Stimulated activated CD8-positive, alpha-beta memory T cell treated with anti-CD3 and anti-CD28 coated beads, Interleukin-12 subunit alpha, Interleukin-12 subunit beta, amount 100 ng/mL, for 4 hours (primary cell): ENCODE measurements around the gene NBPF3.

ENCODE experiments used
- DNase-seq: peaks from one replicate; pipeline ENCODE4 v3.0.0-alpha.2; 2020; ENCODE audit warnings: low read depth

The NBPF3 gene

DNA sequence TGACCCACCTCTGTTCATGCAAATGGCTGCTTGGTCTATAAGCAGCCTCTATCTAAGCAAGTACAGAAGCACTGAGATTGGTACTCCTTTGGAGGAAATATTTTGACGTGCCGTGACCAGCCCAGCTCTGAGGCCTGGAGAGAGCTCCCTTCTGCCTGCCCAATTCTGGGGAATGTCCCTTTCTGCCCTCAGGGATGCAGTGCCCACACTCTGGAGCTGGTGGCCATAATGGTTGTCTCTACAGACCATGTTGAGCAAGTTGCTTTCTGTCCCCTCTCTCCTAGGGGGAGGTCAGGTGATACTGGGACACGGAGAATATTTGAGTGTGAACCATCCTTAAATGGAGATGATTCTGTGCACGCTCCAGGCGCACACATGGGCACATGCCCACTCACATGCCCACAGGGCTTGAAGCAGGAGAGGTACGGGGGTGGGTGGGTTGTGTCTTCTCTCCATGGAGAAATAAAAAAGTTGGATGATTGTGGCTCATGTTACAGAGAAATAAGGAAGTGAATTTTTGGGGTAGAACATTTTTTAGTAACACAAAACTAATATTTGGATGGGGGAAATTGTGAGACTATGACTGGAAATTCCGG lies 55.4 kb downstream of the NBPF3 start:
- DNase-seq = no peak

DNA sequence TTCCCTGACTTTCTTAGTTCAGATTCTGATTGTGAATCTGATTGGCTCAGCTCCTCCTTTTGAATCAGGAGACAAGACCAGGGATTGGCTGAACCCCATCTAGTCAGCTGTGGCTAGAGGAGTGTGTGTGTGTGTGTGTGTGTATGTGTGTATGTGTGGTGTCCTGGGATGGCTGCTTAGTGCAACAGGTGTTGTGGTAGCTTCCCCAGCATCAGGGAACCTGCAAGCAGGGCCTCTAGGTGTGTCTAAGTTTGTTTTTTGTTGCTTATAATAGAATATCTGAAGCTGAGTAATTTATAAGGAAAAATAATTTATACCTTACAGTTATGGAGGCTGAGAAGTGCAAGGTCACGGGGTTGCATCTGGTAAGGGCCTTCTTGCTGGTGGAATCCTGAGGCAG lies 56.1 kb downstream of the NBPF3 start:
- DNase-seq = no peak

DNA sequence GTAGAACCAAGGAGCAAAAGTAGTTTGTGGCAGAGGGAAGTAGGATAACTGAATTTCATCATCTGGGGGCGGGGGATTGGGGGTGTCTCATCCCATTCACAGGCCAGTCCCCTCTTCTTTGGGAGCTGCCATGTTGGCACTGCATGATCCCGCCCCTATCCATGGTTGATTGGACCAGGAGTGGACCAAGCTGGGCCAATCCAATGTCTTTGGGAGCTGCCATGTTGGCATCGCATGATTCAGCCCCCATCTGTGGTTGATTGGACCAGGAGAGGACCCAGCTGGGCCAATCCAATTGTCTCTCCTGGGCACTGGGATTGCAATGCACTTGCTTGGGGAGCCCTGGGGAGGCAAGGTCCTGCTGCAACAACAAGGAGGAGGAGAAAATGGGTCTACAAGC lies 56.9 kb downstream of the NBPF3 start:
- DNase-seq = no peak

DNA sequence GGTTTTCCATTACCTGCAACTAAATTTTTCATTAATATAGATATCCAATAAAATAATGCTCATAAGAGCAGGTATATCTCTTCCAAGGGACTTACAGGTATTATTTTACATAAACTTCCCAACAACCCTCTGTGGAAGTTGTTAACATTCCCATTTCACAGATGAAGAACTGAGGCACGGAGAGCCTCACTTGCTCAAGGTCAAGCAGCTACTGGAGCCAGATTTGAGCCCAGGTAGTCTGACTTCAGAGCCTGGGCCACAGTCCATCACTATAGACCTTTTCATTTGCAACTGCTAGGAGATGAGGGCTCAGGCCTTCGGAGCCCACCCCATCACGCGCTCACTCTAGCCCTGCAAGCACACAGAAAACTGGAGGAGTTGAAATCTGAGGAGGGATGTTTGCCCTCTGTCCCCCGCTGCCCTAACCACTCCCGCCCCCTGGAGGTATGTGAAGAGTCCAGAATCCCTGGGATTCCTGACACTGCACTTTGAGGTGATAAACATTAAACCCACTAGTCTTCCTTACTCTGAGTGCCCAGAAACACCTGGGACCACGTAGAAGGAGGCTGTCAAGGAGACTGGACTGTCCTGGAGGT lies 57.6 kb downstream of the NBPF3 start:
- no peak for DNase-seq

DNA sequence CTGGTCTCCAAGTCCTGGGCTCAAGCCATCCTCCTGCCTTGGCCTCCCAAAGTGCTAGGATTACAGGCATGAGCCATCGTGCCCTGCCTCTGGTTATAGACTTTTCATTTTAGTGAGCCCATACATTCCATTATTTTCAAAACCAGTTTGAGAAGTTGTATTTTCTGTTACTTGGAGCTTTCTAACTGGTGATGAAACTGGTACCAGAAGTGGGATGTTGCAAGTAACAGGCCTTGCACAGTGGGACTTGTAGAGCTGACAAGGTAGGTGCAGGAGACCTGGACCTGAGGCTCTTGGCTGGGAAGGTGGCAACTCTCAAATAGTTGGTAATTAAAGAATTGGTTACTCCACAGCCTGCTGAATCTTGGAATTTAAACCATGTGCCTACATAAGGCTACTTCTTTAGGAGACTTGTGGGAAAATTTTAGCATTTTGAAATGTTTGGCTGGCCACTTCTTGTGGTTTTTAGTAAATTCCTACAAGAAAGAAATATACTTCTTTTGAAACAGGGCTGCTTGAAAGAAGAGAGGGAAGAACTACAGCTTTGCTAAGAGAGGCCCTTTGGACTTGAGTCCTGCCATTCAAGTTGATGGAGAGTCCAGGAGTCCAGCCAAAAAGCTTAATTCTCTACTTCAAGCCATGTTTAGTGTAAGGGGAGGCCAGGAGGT lies 59.5 kb downstream of the NBPF3 start:
- DNase-seq = no peak

DNA sequence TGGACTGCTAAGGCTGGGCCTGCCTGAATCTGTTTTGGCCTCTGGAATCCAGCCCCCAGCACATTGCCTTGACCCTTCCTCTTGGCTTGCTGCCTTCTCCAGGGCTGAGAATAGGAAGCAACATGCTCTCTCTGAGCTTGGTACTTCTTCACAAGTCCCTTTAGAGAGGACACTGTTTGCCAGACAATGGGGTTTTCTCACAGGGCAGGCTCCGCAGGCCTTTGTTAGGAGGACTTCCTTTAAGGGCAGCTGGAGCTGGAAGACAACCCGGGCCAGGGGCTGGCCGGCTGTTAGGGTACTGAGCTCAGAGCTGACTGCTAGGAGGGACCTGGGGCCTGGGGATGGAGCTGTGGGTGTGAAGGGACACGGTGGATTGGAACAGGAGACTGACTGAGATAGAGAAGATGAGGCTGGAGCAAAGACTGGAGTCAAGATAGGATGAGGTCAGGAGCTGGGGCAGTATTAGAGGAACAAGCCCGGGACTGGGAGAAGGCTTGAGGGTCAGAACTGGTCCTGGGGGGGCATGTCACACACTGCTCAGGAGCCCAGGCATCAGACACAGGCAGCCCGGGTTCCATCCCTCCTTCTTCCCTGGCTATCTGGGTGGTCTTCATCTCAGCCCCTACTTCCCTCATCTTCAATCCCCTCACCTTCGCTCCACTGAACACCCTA lies 63.9 kb downstream of the NBPF3 start:
- DNase-seq = no peak

DNA sequence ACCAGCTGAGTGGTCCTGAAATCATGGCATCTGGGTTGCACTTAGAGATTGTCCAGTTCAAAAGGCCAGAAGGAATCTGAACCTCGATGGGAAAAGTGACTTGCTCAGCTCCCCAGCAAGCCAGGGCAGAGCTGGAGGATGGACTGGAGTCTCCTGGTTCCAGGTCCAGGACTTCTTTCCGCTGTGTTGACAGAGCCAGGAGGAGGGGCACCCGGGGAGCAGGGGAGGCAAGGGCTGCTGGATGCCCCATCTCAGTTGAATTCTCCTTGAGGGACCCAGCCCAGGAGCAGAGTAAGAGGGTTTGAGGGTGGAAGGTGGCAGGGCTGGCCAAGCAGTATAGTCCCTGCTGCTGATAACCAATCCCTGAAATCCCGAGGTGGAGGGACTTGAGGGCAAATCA lies 66.9 kb downstream of the NBPF3 start:
- DNase-seq = no peak

DNA sequence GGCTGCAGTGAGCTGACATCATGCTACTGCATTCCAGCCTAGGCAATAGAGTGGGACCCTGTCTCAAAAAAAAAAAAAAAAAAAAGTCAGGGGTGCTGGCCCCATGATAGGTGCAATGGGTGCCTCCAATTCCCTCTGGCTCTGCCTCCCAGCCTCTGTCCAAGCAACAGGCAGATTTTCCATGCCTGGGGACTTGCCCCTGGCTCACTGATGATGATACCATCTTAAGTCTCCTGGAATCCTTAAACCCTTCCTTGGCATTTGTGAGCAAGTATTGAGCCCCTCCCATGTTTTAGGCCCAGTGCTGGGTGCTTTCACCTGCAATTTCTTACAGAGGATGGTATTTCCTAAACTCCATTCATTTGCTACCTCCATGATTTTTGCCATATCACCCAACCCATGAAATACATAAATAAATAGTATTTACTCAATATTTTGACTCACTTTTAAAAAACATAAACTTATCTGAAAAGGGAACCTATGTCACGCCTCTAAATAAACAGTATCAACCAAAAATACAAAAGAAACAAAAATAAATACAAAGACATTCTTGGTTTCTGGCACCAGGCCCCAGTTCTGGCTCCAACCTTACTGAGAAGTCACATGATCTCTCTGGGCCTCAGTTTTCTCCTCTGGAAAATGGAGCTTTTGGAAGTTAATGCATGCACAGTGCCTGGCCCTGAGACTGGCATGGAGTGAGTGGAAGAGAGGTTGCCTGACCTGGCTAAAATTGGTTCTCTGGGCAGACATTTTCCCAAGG lies 67.8 kb downstream of the NBPF3 start:
- no peak for DNase-seq

DNA sequence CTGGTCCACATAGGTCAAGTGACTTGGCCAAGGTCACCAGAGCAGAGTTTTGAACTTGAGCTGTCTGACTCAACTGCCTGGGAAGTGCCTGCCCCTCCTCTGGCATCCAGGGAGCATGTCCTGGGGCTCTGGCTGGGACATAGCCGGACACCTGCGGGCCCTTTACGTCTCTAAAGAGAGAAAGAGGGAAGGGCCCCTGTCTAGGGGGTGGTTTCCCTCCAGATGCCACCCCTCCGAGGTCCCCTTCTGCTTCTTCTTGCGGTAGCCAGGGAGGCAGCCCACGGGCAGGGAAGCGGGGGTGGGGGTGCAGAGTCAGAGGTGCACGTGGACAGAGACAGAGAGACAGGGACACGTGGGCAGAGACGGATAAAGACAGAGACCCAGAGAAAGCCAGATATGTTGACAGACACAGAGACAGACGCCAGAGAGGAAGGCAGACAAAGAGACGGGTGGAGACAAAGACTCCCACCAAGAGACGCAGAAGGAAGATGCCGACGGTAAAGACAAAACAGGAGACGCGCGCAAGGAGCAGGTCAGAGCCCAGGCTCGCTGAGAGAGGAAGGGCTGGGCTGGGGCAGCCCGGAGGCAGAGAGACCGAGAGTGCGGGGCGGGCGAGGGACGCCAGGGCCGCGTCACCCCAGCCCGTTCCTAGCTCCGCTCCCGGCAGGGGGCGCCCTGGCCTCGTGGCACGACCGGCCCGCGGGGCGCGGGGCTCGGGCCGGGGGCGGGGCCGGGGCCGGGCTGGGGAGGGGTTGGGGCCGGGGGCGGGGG lies 68.8 kb downstream of the NBPF3 start:
- DNase-seq = peak; percentile 20

DNA sequence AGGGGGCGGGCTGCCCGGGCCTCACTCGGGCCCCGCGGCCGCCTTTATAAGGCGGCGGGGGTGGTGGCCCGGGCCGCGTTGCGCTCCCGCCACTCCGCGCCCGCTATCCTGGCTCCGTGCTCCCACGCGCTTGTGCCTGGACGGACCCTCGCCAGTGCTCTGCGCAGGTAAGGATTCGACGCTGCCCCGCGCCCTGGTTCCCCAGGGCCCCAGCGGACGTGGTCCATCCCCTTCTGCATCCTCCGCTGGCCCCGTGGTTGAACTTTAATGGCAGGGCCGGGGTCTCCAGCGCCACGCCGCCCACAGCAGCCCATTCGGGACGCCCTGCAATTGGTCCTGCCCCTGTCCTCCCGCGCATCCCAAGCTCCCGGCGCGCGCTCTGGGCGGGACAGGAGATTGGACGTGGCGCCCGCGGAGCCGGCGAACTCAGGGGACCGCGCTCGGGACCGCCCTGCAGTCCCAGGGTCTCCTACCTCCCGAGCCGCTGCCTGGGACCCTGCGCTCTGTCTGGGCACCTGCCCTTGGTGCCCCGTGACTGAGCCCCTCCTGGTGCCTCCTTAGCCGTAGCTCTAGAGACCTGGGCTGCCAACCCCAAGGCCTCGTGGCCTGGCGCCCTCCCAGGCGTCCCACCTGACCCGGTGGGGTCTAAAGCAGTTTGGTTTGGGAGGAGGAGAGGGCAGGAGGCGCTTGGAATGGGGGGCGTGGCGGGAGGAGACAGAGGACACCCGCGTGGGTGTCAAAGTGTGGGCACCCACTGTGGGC lies 69.6 kb downstream of the NBPF3 start, which contains the start of gene ALPL:
Gene ALPL (plus strand): TSS at position 73 of the 762 bp plus-strand sequence. CDS start 44,659 bp downstream, outside the sequence.
- DNase-seq = no peak

DNA sequence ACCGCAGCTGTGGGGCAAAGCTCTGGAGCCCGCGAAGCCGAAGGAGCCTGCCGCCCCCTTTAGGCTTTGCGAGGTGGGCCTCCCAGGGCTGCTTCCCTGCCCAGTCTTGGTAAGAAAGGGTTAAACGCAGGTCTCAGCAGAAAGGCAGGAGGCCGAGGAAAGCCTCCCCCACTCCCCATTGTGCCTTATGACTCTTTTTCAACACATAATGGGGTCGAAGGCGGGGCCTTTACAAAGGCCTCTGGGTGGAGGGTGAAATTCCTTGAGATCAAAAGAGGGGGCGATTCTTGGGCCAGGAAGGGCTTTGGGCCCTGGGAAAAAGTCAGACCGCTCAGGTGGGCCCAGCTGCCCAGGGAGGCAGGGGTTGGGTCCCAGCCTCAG lies 70.2 kb downstream of the NBPF3 start:
- no peak for DNase-seq

DNA sequence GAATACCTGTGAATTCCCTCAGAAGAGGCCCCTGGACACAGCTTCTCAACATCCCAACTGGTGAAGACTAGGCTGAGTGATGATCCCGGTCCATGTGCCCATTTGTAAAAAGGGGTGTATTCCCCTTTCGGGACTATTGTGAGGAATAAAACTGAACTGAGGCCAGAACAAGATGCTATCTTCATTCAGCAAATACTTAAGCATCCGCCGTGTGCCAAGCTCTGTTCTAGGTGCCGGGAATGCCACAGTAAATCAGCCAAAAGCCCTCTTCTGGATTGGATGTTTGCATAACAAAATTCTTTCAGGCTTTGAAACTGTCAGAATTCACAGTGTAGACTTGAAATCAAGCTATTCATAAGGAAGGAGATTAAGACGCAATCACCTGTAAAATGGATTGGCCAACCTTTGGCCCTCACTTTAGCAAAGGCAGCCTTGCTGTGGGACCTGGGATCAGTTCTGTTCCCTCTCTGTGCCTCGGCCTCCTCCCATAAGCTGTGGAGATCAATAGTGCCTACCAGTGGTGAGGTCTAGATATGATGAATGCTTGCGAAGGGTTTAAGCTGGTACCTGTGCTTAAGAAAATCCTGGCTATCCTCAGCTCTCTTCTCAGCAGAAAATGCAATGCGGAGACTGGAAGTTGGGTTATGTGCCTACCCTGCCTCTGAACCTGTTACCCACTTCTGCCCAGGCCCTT lies 71.1 kb downstream of the NBPF3 start:
- DNase-seq = no peak

DNA sequence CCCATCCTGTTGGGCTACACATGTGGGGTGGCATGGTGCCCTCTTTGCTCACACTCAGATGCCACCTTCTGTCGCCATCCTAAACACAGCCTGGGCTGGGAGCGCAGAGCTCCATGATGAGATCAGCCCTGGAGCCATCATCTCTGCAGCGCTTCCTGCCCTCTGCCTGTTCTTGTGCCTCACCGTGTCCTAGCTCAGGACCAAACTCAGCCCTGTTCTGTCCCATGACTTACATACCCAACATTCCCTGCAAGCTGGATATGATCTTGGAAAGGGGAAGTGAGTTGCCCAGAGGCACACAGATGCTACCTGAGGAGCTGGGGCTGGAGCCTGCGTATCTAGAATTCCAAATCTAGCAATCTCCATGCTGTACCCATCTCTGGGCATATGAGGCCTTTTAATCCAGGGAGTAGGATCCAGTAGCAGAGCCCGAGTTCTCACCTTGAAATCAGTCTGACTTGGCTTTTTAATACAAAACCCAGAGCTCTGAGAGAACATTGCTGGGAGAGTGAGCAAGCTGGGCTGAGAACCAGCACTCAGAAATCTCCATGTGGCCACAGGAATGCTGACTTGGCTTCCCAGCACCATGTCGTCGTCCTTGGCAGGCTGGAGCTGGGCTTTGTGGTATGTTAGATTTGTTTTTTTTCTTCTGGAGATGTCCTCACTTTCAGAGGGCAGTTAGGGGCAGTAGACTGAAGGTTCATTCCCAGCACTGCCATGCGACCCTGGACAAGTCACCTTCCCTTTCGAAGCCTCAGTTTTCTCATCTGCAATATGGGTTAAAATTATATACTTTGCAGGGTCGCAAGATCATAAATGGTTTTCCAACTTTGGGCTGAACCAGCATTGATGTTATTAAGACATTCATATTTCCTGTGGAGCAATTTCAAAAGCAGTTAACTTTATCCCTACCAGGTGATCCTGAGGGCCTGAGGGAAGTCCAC lies 71.9 kb downstream of the NBPF3 start:
- no peak for DNase-seq

DNA sequence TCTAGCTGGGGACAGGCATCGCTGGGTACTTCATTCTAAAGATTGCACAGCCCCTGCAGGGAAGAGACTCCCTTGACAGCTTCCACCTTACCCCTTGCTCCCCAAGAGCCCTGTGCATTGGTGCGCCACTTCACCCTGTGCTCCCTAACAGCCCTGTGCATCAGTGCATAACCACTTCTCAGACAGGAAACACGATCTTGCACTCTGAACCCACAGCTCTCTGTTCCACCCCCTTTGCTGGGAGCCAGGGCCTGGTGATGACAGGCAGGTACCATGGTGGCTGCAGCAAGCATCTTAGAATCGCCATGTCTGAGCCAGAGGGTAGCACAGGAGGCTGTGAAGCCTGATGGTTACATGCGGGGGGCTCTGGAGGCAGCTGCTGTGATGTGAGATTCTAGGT lies 74.3 kb downstream of the NBPF3 start:
- no peak for DNase-seq

DNA sequence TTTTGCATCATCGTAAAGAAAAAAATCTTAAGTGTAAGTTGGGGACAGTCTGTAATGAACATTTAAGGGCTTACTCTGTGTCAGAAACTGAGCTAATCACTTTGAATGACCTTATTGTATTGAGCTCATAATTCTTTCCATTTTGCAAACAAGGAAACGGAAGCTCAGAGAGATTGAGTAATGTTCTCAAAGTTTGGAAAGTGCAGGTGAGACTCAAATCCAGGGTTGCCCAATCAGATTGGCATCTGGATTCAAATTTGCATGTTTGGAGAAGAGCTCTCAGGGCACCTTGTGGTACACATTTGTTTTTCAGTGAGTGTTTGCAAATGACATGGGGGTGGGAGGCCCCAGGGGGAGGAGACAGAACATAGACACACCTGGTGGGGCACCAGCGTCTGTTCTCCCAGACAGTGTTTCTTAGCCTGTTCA lies 77.2 kb downstream of the NBPF3 start:
- no peak for DNase-seq

DNA sequence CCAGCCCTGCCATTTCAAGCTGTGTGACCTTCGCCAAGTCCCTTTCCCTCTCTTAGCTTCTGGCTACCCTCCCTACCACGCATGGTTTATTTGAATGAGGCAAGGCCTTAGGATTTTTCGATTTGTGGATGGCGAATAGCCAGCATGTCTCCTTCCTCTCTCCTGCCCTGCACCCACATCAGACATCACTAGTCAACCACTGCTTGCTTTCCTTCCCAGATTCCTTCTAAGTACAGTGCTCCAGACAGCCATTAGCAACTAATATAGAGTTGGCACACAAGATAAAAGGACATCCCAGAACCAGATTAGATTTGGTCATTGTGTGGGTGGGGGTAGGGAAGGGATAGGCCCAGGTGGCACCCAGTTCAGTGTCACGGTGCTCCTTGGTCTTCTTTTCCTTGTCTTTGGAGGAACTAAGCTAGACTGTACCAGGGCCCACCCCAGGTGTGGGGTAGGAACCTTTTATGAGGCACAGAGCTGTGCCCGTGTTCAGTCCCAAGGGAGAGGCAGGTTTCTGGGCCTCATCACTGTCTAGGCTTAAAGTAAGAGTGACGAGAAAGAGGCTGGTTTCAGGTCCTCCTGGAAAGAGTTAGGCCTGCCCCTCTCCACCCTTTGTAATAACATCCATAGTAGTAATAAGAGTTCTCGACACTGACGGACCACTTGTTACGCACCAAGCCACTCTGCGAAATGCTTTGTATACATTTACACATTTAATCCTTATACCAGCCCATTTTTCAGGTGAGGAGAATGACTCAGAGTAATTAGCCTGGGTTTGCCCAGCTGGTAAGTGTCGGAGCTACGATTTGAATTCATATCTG lies 77.9 kb downstream of the NBPF3 start:
- no peak for DNase-seq

DNA sequence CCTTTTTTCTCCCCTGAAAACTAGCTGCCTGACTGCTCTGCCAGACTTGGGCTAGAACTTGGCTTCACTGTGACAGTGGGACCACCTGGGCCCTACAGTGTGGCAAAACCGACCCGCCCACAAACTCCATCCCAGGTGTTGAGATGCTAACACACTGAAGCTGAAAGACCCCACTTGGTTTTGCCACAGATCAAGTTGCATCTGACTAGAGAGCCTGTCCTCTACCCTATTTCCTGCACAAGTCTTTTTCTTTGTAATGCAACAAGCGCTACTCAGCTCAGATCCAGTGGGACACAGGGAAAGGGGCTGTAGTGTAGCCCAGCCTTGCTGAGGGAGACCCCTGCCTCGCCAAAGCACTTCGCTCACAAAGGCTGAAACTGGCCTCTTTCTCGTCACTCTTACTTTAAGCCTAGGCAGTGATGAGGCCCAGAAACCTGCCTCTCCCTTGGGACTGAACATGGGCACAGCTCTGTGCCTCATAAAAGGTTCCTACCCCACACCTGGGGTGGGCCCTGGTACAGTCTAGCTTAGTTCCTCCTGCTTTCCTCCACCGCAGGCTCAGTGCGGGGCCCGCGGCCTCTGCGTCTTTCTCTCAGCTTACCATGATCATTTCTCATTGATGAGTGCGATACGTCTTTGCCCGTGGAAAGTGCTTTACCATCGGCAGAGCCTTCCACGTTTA lies 79.0 kb downstream of the NBPF3 start:
- no peak for DNase-seq
